K562 (cell line): Measurements from ENCODE around the gene APOA1. TPM values are rescaled to one million over a fixed set of nuclear protein-coding genes. Genes with fewer than 3 reads are reported as not detected.

Experiments used
- ATAC-seq: fragments of 200-7000 bp; cut with Tn5 transposase; 3 replicates; pipeline ENCODE4 v1.9.1; 2020; ENCODE audit warnings: moderate library complexity
- BruUV-seq: library from RNA; stranded (reverse); fragments of 400-500 nt; replicated peaks from 2 replicates; lab custom pipeline; 2021; lab: Mats Ljungman, UMichigan
- CTCF ChIA-PET: fragments of 300-600 bp; formaldehyde crosslinking; extraction: SDS; loops from one replicate; lab custom pipeline; 2021; ENCODE audit warnings: low intra/inter-chr PET ratio; lab: Yijun Ruan, JAX
- POLR2A ChIA-PET: fragments of 300-600, 350-650 bp; sonication (Branson Sonifier 250); formaldehyde crosslinking; extraction: SDS; loops from one replicate; lab custom pipeline; 2021; ENCODE audit warnings: antibody characterized with exemption, inconsistent platforms; lab: Yijun Ruan, JAX
- DNase-seq, 4 experiments: peaks; one replicate each; pipeline versions ENCODE4 v3.0.0 to v3.0.0-alpha.2; 2011 to 2018; ENCODE audit warnings: low spot score in 3 of 4, mixed read lengths in 3 of 4; ENCODE audit errors: extremely low read depth in 1 of 4
- FAIRE-seq: peaks from 2 replicates; lab custom pipeline; 2011; peaks lifted over from hg19 to GRCh38; lab: Jason Lieb, UNC
- H2AFZ ChIP-seq: 2 replicates; pipeline ENCODE4 v1.6.0; 2011; ENCODE audit warnings: low read depth, low read length, control low read depth, inconsistent platforms
- H3K27ac ChIP-seq: fragments of 200-600 bp; 3 replicates; pipeline ENCODE4 v1.8.0; 2011; ENCODE audit warnings: low read depth, mild to moderate bottlenecking, control low read depth, inconsistent platforms, low read length, moderate library complexity, mixed read lengths; ENCODE audit errors: extremely low read depth
- H3K27me3 ChIP-seq, 2 experiments: fragments of 300-600 bp in 1 of 2; 2 replicates in 1 of 2; 3 replicates in 1 of 2; pipeline versions ENCODE4 v1.6.0 to v1.8.0; 2011; ENCODE audit warnings: inconsistent platforms in 2 of 2, low read length in 2 of 2, mild to moderate bottlenecking in 1 of 2, mixed read lengths in 1 of 2, moderate library complexity in 1 of 2; ENCODE audit not compliant: control insufficient read depth in 2 of 2, insufficient read depth in 2 of 2
- H3K36me3 ChIP-seq: fragments of 300-600 bp; 3 replicates; pipeline ENCODE4 v1.8.0; 2011; ENCODE audit warnings: mild to moderate bottlenecking, low read length, inconsistent platforms; ENCODE audit not compliant: control insufficient read depth, insufficient read depth
- H3K4me1 ChIP-seq, 2 experiments: fragments of 200-600 bp in 1 of 2; replicated peaks in 1 of 2; 2 replicates in 1 of 2; 3 replicates in 1 of 2; pipeline versions ENCODE4 v1.5.1 to v1.8.0; 2011; ENCODE audit warnings: inconsistent platforms in 2 of 2, low read length in 2 of 2, mild to moderate bottlenecking in 1 of 2, mixed read lengths in 1 of 2, moderate library complexity in 1 of 2; ENCODE audit not compliant: control insufficient read depth in 2 of 2, insufficient read depth in 2 of 2
- H3K4me2 ChIP-seq: 2 replicates; pipeline ENCODE4 v1.6.1; 2011; ENCODE audit warnings: low read length, control low read depth, inconsistent platforms, mixed read lengths; ENCODE audit not compliant: insufficient read depth
- H3K4me3 ChIP-seq: fragments of 200-600 bp; sonication (generic), shearing (Covaris generic); 2 replicates; pipeline ENCODE4 v1.5.1; 2016; ENCODE audit warnings: control low read depth, inconsistent platforms
- H3K79me2 ChIP-seq: fragments of 200-600 bp; 3 replicates; pipeline ENCODE4 v1.8.0; 2011; ENCODE audit warnings: low read length, inconsistent platforms; ENCODE audit not compliant: control insufficient read depth, insufficient read depth
- H3K9ac ChIP-seq, 2 experiments: 2 replicates each; pipeline versions ENCODE4 v1.6.0 to v1.6.1; 2011; ENCODE audit warnings: low read depth in 2 of 2, low read length in 2 of 2, control low read depth in 1 of 2, inconsistent platforms in 1 of 2, mild to moderate bottlenecking in 1 of 2, mixed read lengths in 1 of 2; ENCODE audit not compliant: insufficient read depth in 1 of 2
- H3K9me1 ChIP-seq: one replicate; pipeline ENCODE4 v1.6.0; 2011; ENCODE audit warnings: inconsistent platforms, mild to moderate bottlenecking, low read length, moderate library complexity; ENCODE audit not compliant: control insufficient read depth, insufficient read depth
- H3K9me3 ChIP-seq: replicated peaks from 2 replicates; pipeline ENCODE4 v1.5.1; 2011; ENCODE audit warnings: low read depth, low read length, inconsistent platforms; ENCODE audit not compliant: control insufficient read depth, insufficient read depth
- H4K20me1 ChIP-seq: replicated peaks from 2 replicates; pipeline ENCODE4 v1.6.1; 2011; ENCODE audit warnings: low read length, inconsistent platforms, mixed read lengths; ENCODE audit not compliant: control insufficient read depth, insufficient read depth
- BDP1 ChIP-seq: IDR thresholded peaks from 3 replicates; pipeline ENCODE4 v1.6.1; 2011; ENCODE audit not compliant: insufficient read length, insufficient read depth
- CTBP1 ChIP-seq: fragments of 450-650 bp; IDR thresholded peaks from 2 replicates; pipeline ENCODE4 v1.6.1; 2016; ENCODE audit warnings: borderline replicate concordance
- FOXK1 ChIP-seq: sonication (generic); formaldehyde crosslinking; IDR thresholded peaks from 2 replicates; pipeline ENCODE4 v1.8.0; 2022; ENCODE audit warnings: missing genetic modification reagents, mild to moderate bottlenecking, borderline replicate concordance
- HLTF ChIP-seq: fragments of 450-650 bp; IDR thresholded peaks from 2 replicates; pipeline ENCODE4 v1.6.1; 2016
- KAT8 ChIP-seq: fragments of 450-650 bp; IDR thresholded peaks from 2 replicates; pipeline ENCODE4 v1.6.1; 2016; ENCODE audit warnings: low read depth, mild to moderate bottlenecking
- OTX1 ChIP-seq: fragments of 450-650 bp; formaldehyde crosslinking; IDR thresholded peaks from 2 replicates; pipeline ENCODE4 v1.4.0; 2022; ENCODE audit warnings: mild to moderate bottlenecking
- PREB ChIP-seq: sonication (generic); formaldehyde crosslinking; IDR thresholded peaks from 2 replicates; pipeline ENCODE4 v1.8.1; 2023; ENCODE audit warnings: mild to moderate bottlenecking, missing genetic modification reagents
- PYGO2 ChIP-seq: fragments of 450-650 bp; IDR thresholded peaks from 2 replicates; pipeline ENCODE4 v1.6.1; 2016; ENCODE audit warnings: mild to moderate bottlenecking, missing genetic modification characterization, moderate library complexity, missing compliant biosample characterization
- RB1 ChIP-seq: fragments of 450-650 bp; IDR thresholded peaks from 2 replicates; pipeline ENCODE4 v1.6.1; 2017; ENCODE audit warnings: low read depth, mild to moderate bottlenecking
- SAFB2 ChIP-seq: fragments of 200-400 bp; formaldehyde crosslinking; IDR thresholded peaks from 2 replicates; pipeline ENCODE4 v1.6.1; 2018; ENCODE audit warnings: borderline replicate concordance, low read length, low read depth, moderate library complexity; ENCODE audit not compliant: severe bottlenecking
- SIRT6 ChIP-seq: IDR thresholded peaks from one replicate; pipeline ENCODE4 v1.6.1; 2012; ENCODE audit warnings: low read depth, mild to moderate bottlenecking, control low read depth, inconsistent platforms, low read length, moderate library complexity
- ZBTB34 ChIP-seq: fragments of 250-450 bp; sonication (Bioruptor Pico); IDR thresholded peaks from 2 replicates; pipeline ENCODE4 v1.8.0; 2021; ENCODE audit warnings: mild to moderate bottlenecking, moderate library complexity
- ZNF224 ChIP-seq: sonication (generic); formaldehyde crosslinking; IDR thresholded peaks from 2 replicates; pipeline ENCODE4 v1.8.0; 2022; ENCODE audit warnings: mild to moderate bottlenecking, missing genetic modification reagents
- WGBS: fragments of 100-300 bp; shearing (Covaris generic); methylation state at CpG from one replicate; pipeline ENCODE4 v1.1.6; 2016; ENCODE audit warnings: low coverage, mixed read lengths; ENCODE audit not compliant: insufficient coverage; ENCODE audit errors: missing lambda C conversion rate; 5-methylcytosine and 5-hydroxymethylcytosine counted together
- in situ Hi-C: fragments of 300-500 bp; cut with MboI; formaldehyde crosslinking; loops from 4 replicates; pipeline ENCODE4 v1.15.0; 2018; ENCODE audit warnings: inconsistent platforms, mixed read lengths
- intact Hi-C: fragments of 100-400 bp; cut with micrococcal nuclease; formaldehyde crosslinking; loops from 2 replicates; pipeline ENCODE4 v1.14.2; 2022
- polyA plus RNA-seq, 8 experiments: library from polyadenylated mRNA; depleted of rRNA in 4 of 8; stranded (reverse) in 5 of 8; unstranded in 3 of 8; fragments of >200 nt; fragmentation: Nextera tagmentation in 2 of 8; fragmentation: Illumina TruSeq in 1 of 8; extraction: Ambion mirVana in 2 of 8; extraction: Trizol in 1 of 8; gene quantifications; 2 replicates each; pipeline versions ENCODE4 v1.2.1 to v1.2.3, GENCODE V29; 2011 to 2014; ENCODE audit warnings: inconsistent platforms in 1 of 8, missing spikeins in 1 of 8
- total RNA-seq, 7 experiments: library from RNA; depleted of rRNA in 6 of 7; stranded (reverse); fragments of >200 nt in 6 of 7; fragmentation: Illumina TruSeq in 2 of 7; extraction: Trizol in 2 of 7; gene quantifications; 2 replicates each; pipeline versions ENCODE4 v1.2.1 to v1.2.3, GENCODE V29; 2011 to 2021; ENCODE audit warnings: low replicate concordance in 1 of 7
- TF ChIP-seq, protein P1 (sequence below): sonication (generic); formaldehyde crosslinking; IDR thresholded peaks from 2 replicates; pipeline ENCODE4 v1.8.0; 2023; ENCODE audit warnings: missing genetic modification reagents, mild to moderate bottlenecking, borderline replicate concordance

Gene APOA1
- total and polyA plus RNA-seq, 9 of the 15 experiments (the other 6 are each of a cell fraction or from before 2014, with no cell fraction given): 1.8 TPM; not detected in 8

DNA sequence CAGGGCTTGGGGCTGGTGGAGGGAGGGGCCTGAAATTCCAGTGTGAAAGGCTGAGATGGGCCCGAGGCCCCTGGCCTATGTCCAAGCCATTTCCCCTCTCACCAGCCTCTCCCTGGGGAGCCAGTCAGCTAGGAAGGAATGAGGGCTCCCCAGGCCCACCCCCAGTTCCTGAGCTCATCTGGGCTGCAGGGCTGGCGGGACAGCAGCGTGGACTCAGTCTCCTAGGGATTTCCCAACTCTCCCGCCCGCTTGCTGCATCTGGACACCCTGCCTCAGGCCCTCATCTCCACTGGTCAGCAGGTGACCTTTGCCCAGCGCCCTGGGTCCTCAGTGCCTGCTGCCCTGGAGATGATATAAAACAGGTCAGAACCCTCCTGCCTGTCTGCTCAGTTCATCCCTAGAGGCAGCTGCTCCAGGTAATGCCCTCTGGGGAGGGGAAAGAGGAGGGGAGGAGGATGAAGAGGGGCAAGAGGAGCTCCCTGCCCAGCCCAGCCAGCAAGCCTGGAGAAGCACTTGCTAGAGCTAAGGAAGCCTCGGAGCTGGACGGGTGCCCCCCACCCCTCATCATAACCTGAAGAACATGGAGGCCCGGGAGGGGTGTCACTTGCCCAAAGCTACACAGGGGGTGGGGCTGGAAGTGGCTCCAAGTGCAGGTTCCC, 7.8 kb downstream of the APOA1 start, which contains the start of gene APOC3:
TSS of gene APOC3 (plus strand) at position 383 of the 659 bp plus-strand sequence. CDS start 676 bp downstream, outside the sequence.
- ChIA-PET POLR2A (interaction anchor here (0.6 to 1.6 kb wide), 2 partner anchors 9 to 38 kb away, joined by 3 to 6 read pairs; no protein-coding TSS in a partner anchor), CTCF (no interaction called here)
- Histone ChIP-seq H3K27ac (no peak within 1 kb of the TSS), H3K9me3 (no peaks in the 10 kb centered on the region), H3K9ac (peak within 1 kb of the TSS in 1 of 2 experiments; percentile 35; a peak in 2 of 4 replicates), H3K4me3 (no peak within 1 kb of the TSS), H3K27me3 (peaks cover 0 to 7% of the 10 kb centered on the region in 2 experiments; a peak in 2 of 5 replicates), H3K4me1 (peaks cover 8 to 29% of the 10 kb centered on the region in 2 experiments; a peak in 4 of 5 replicates), H3K79me2 (no peaks in the 10 kb centered on the region), H3K4me2 (no peak within 1 kb of the TSS), H3K9me1 (no peaks in the 10 kb centered on the region), H4K20me1 (no peaks in the 10 kb centered on the region), H2AFZ (0 out of 2 replicates have a peak within 1 kb of the TSS, but pooled peaks have one; percentile 24), H3K36me3 (no peaks in the 10 kb centered on the region)
- DNase-seq (no peak), FAIRE-seq (no peak), ATAC-seq (no peak)
- BruUV-seq: no TSS peak
- intact Hi-C loops: loop anchor here (10.0 kb wide), 1 partner anchor 95 kb away; no protein-coding TSS in a partner anchor
- WGBS: 39% methylated on average over 9 of the region's 9 CpGs
- in situ Hi-C loops: no loop called here
- TF ChIP-seq SIRT6 (no peak), OTX1 (CRISPR knock-in tag) (no peak), SAFB2 (no peak), RB1 (no peak), KAT8 (no peak), HLTF (no peak), PYGO2 (tag) (no peak), CTBP1 (no peak), PREB (CRISPR knock-in tag) (no peak), ZBTB34 (no peak), FOXK1 (CRISPR knock-in tag) (no peak), BDP1 (no peak), ZNF224 (no peak)
- TF ChIP-seq, protein P1, sequence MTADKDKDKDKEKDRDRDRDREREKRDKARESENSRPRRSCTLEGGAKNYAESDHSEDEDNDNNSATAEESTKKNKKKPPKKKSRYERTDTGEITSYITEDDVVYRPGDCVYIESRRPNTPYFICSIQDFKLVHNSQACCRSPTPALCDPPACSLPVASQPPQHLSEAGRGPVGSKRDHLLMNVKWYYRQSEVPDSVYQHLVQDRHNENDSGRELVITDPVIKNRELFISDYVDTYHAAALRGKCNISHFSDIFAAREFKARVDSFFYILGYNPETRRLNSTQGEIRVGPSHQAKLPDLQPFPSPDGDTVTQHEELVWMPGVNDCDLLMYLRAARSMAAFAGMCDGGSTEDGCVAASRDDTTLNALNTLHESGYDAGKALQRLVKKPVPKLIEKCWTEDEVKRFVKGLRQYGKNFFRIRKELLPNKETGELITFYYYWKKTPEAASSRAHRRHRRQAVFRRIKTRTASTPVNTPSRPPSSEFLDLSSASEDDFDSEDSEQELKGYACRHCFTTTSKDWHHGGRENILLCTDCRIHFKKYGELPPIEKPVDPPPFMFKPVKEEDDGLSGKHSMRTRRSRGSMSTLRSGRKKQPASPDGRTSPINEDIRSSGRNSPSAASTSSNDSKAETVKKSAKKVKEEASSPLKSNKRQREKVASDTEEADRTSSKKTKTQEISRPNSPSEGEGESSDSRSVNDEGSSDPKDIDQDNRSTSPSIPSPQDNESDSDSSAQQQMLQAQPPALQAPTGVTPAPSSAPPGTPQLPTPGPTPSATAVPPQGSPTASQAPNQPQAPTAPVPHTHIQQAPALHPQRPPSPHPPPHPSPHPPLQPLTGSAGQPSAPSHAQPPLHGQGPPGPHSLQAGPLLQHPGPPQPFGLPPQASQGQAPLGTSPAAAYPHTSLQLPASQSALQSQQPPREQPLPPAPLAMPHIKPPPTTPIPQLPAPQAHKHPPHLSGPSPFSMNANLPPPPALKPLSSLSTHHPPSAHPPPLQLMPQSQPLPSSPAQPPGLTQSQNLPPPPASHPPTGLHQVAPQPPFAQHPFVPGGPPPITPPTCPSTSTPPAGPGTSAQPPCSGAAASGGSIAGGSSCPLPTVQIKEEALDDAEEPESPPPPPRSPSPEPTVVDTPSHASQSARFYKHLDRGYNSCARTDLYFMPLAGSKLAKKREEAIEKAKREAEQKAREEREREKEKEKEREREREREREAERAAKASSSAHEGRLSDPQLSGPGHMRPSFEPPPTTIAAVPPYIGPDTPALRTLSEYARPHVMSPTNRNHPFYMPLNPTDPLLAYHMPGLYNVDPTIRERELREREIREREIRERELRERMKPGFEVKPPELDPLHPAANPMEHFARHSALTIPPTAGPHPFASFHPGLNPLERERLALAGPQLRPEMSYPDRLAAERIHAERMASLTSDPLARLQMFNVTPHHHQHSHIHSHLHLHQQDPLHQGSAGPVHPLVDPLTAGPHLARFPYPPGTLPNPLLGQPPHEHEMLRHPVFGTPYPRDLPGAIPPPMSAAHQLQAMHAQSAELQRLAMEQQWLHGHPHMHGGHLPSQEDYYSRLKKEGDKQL (CRISPR knock-in tag): no peak
